HUES64 (cell line): ENCODE data around the gene FNBP1.

ENCODE experiments used
- H3K27ac ChIP-seq: 2 replicates; pipeline ENCODE4 v1.7.0; 2013; ENCODE audit warnings: low read depth, low read length, inconsistent platforms
- H3K27me3 ChIP-seq: 2 replicates; pipeline ENCODE4 v1.6.1; 2013; ENCODE audit warnings: mild to moderate bottlenecking, low read length; ENCODE audit not compliant: insufficient read depth
- H3K36me3 ChIP-seq: 2 replicates; pipeline ENCODE4 v1.6.1; 2013; ENCODE audit warnings: mild to moderate bottlenecking, low read length; ENCODE audit not compliant: insufficient read depth
- H3K4me1 ChIP-seq: 2 replicates; pipeline ENCODE4 v1.6.1; 2013; ENCODE audit warnings: mild to moderate bottlenecking, low read length, moderate library complexity; ENCODE audit not compliant: insufficient read depth
- H3K4me3 ChIP-seq: 2 replicates; pipeline ENCODE4 v1.5.1; 2013; ENCODE audit warnings: mild to moderate bottlenecking, low read length, moderate library complexity
- H3K9ac ChIP-seq: 2 replicates; pipeline ENCODE4 v1.6.1; 2013; ENCODE audit warnings: mild to moderate bottlenecking, low read depth, low read length
- H3K9me3 ChIP-seq: 2 replicates; pipeline ENCODE4 v1.6.1; 2013; ENCODE audit warnings: low read depth, low read length; ENCODE audit not compliant: insufficient read depth
- WGBS: fragments of 150-250, 120-280 bp; methylation state at CpG from one replicate; pipeline ENCODE4 v1.1.7; 2013; ENCODE audit warnings: missing lambda C conversion rate; 5-methylcytosine and 5-hydroxymethylcytosine counted together

Gene FNBP1

DNA sequence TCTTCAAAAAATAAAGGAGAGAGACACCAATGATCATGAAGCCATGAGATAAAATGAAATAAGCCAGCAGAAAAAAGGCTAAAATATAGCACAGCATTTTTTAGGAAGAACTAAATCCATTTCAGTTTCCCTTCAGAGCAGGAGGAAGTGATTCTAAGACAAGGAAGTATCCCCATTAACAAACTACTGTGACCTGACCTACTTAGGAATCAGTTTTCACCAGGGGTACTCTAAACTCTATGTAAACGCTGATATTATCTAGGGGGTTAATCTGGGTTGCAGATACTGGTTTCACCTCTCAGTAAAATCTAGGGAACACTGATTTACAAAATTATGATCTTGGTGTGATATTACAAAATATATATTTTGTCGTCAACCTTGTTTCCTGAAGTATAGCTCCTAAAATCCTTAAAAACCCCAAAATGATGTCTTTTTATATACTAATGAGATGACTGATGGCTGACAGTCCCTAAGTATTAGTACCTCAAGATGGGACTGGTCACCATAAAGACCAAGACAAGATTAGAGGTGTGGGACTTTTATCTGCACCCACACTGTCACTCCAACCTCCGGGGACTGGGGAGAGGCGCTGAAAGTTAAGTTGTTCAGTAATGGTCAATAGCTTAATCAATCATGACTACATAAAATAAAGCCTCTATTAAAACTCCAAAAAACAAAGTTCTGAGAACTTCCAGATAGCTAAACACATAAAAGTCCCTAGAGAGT is 2.9 kb upstream of the FNBP1 start:
- Histone ChIP-seq H3K9ac (no peak overlapping the region), H3K9me3 (no peaks in the 10 kb centered on the region), H3K4me3 (no peak overlapping the region), H3K4me1 (peaks cover 25% of the 10 kb centered on the region), H3K27ac (no peak overlapping the region), H3K36me3 (no peaks in the 10 kb centered on the region), H3K27me3 (peaks cover 13% of the 10 kb centered on the region)
- WGBS, result 80% methylated on average over 1 of the region's 4 CpGs

DNA sequence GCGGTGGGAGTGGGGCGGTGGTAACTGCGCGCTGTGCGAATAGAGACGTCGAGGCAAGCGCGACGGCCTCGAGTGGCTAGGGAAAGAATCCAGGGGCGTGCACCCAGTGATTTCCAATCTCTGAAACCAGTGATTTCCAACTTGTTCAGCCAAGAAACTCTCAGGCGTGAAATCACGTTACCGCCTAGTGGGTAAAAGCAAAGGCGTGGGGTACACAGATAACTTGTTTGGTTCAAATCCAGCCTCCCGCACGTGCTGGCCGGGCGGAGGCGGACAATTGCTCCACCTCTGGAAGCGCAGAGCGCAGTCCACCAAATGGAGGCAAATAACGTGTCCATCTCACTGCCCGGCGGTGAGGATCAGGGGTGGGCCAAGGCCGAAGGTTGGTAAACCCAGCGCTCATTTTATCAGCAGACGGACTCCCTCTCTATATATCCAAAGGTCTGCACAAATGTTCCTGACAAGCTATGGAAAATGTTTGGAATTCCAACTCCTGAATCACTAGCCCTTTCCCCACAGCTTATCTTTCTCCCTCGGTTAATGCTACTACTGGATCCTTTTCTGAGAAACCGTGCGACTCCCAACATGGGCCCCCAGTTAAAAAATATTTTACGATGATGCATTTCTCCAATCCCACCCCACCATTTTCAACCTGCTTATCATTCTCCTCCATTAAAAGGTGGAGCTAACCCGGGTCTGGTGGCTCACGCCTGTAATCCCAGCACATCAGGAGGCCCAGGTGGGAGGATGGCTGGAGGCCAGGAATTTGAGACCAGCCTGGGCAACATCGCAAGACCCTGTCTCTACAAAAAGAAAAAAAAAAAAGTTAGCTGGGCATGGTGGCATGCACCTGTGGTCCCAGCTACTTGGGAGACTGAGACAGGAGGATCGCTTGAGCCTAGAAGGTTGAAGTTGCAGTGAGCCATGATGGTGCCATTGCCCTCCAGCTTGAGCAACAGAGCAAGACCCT is 950 bp upstream of the FNBP1 start:
- peaks cover 14% of the 10 kb centered on the region for H3K27me3 ChIP-seq
- no peaks in the 10 kb centered on the region for H3K9me3 ChIP-seq
- peak overlapping the region; percentile 60 for H3K9ac ChIP-seq
- peak overlapping the region; percentile 63 for H3K4me3 ChIP-seq
- H3K4me1 ChIP-seq, result peaks cover 22% of the 10 kb centered on the region; the same call in 1 of the 2 replicates
- H3K36me3 ChIP-seq, result no peaks in the 10 kb centered on the region
- H3K27ac ChIP-seq, result peak overlapping the region; percentile 9; the same call in 1 of the 2 replicates
- WGBS, result 52% methylated on average over 37 of the region's 37 CpGs

DNA sequence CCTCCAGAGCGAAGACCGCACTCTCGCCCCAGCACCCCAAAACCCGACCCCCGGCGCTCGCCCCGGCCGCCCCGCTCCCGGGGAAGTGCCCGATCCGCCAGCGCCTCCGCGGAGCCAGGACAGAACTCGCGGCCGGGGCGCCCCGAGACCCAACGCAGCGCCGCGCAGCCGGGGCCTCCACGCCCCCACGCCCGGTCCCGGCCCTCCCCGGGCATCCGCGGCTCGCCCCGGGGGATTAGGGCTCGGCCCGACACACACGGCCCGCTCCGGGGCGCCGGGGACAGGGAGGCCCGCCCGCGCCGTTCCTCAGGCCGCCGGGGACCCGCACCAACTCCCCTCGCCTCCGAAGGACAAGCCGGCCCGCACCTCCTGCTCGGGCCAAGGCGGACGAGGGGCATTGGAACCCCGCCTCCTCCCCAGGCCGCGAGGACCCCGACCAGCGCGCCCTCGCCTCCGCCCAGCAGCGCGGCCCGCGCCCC is 544 bp downstream of the FNBP1 start:
- WGBS, result under 1% methylated on average over 68 of the region's 68 CpGs
- Histone ChIP-seq H3K9me3 (no peaks in the 10 kb centered on the region), H3K27ac (peak overlapping the region; percentile 81; the same call in 1 of the 2 replicates), H3K27me3 (peaks cover 14% of the 10 kb centered on the region), H3K36me3 (no peaks in the 10 kb centered on the region), H3K4me1 (peaks cover 22% of the 10 kb centered on the region; the same call in 1 of the 2 replicates), H3K9ac (peak overlapping the region; percentile 78), H3K4me3 (peak overlapping the region; percentile 92)

DNA sequence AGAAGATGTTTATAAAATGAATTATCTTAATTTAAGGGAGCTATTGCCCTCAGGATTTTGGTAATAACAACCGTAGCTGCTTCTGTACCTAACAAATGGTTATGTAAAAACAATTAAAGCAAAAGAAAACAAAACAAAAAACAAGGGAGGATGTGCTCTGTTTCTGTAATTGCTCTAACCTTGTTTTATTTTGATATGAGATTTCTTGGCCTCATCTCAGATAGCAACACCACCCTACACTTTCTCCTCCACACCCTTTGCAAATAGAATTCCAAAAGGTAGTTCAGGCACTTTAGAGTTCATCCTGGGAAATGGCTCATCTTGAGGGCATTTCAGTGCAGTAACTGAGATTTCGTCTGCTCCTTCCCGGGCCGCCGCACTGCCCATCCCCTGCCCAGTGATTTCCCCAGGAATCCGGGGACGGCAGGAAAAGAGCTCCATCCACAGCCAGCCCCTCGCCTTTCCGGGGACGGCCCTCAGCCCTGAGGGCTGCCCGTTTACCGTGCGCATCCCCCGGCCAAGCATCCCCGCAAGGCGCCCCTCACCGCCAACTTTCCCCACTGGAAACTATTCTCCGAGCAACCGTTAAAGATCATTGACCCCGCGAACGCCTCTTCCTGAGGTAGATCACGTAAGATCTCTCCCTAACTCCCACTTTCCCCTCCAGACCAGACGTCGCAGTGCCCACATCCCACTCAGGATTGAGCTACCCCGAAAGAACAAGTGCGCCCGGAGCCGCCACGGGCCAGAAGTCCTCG is 1.2 kb downstream of the FNBP1 start:
- no peak overlapping the region for H3K27ac ChIP-seq
- WGBS, result under 1% methylated on average over 30 of the region's 31 CpGs
- H3K27me3 ChIP-seq, result peaks cover 14% of the 10 kb centered on the region
- H3K36me3 ChIP-seq, result no peaks in the 10 kb centered on the region
- peak overlapping the region; percentile 78 for H3K9ac ChIP-seq
- H3K4me3 ChIP-seq, result peak overlapping the region; percentile 92
- no peaks in the 10 kb centered on the region for H3K9me3 ChIP-seq
- H3K4me1 ChIP-seq, result peaks cover 22% of the 10 kb centered on the region; the same call in 1 of the 2 replicates

DNA sequence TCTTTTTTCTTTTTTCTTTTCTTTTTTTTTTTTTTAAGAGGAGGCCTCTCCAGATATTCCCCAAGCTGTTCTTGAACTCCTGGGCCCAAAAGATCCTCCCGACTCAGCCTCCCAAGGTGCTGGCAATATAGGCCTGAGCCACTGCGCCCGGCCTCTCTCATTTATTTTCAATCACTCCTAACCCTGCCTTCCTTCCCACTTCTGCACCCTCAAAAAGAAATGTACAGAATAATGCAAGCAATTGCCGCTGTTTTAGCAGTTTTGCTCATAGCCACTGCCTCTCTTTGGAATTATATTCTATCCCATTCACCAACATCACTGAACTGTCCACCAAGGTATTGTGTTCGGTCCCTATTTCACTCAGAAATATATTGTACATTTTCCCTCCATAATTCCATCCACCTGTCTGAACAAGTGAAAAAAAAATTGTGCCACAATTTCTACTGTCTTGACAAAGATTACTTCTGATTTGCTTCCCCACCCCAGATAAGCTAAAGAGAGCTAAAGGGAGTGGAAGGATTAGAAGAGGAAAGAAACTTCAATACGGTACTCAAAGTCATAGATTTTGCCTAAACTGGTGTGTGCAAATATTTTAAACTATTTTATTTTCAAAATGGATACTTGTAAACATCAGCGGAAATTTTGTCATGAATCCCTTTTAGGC is 1.9 kb downstream of the FNBP1 start:
- H3K4me3 ChIP-seq, result peak overlapping the region; percentile 92
- no peak overlapping the region for H3K27ac ChIP-seq
- H3K36me3 ChIP-seq, result no peaks in the 10 kb centered on the region
- 91% methylated on average over 6 of the region's 7 CpGs for WGBS
- 0 out of 2 replicates have a peak overlapping the region, but pooled peaks have one; percentile 78 for H3K9ac ChIP-seq
- peaks cover 22% of the 10 kb centered on the region; the same call in 1 of the 2 replicates for H3K4me1 ChIP-seq
- H3K9me3 ChIP-seq, result no peaks in the 10 kb centered on the region
- H3K27me3 ChIP-seq, result peaks cover 14% of the 10 kb centered on the region

DNA sequence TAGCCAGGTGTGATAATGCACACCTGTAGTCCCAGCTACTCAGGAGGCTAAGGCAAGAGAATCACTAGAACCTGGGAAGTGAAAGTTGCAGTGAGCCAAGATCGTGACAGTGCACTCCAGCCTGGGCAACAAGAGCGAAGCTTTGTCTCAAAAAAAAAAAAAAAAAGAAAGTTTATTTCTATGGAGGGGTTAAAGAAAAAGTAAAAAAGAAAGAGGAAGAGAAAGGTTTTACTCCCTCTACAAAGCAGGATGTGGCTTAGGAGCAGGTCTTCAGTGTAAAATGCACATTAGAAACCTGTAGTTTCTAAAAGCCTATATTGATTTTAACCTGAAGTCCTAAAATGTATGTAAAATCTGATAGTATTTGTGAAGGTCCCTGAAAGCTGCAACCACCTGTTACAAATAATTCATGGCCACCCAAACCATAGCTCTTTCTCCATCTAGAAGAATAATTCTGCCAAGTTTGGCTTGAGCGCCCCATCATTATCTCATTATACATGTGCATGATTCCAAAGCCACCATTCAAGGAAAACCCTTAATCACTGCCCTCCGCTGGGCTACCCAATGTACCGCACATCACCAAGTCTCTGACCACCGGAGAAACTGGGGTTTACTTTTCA is 3.4 kb downstream of the FNBP1 start:
- Histone ChIP-seq H3K27me3 (peaks cover 14% of the 10 kb centered on the region), H3K9me3 (no peaks in the 10 kb centered on the region), H3K27ac (no peak overlapping the region), H3K36me3 (no peaks in the 10 kb centered on the region), H3K9ac (no peak overlapping the region), H3K4me1 (peaks cover 13% of the 10 kb centered on the region; the same call in 1 of the 2 replicates), H3K4me3 (no peak overlapping the region)
- WGBS, result 91% methylated on average over 6 of the region's 6 CpGs

DNA sequence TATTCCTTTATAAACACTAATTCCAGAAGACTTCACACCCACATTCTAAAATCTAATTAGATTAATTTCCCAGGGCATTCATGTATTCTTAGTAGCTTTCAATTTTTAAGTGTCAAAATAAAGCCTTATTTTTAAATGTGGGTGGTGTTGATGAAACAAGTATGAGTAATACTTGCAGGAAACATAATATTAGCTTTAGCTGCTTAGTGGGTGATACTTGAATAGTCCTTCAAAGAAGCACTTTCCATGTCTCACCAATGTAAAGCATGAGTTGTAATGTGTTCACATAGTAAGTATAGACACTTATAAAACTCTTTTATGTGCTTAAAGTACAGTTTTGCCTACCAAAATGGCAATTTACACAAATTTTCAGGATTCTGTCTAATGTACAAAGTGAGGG is 6.9 kb downstream of the FNBP1 start:
- no peak overlapping the region for H3K9ac ChIP-seq
- H3K36me3 ChIP-seq, result no peaks in the 10 kb centered on the region
- H3K27ac ChIP-seq, result no peak overlapping the region
- H3K9me3 ChIP-seq, result no peaks in the 10 kb centered on the region
- H3K4me3 ChIP-seq, result no peak overlapping the region
- peaks cover 2% of the 10 kb centered on the region; the same call in 1 of the 2 replicates for H3K4me1 ChIP-seq
- H3K27me3 ChIP-seq, result peaks cover 3% of the 10 kb centered on the region; the same call in 1 of the 2 replicates

DNA sequence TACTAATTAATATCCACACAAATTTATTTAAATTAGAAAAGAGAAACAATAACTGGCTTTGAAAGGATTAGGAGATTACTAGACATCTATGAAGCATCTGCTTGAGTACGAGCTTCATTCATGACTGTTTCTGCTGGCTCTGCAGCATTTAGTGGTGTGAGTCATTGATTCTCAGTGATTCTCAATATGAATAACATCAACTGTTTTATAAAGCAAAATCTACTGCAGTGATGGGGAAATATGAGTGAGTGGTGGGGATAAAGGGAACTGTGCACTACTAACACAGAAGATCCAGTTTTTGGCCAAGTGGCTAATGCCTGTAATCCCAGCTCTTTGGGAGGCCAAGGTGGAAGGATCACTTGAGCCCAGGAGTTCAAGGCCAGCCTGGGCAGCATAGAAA is 8.4 kb downstream of the FNBP1 start:
- H3K4me1 ChIP-seq, result no peaks in the 10 kb centered on the region
- WGBS, result 88% methylated on average over 1 of the region's 1 CpG
- no peak overlapping the region for H3K27ac ChIP-seq

DNA sequence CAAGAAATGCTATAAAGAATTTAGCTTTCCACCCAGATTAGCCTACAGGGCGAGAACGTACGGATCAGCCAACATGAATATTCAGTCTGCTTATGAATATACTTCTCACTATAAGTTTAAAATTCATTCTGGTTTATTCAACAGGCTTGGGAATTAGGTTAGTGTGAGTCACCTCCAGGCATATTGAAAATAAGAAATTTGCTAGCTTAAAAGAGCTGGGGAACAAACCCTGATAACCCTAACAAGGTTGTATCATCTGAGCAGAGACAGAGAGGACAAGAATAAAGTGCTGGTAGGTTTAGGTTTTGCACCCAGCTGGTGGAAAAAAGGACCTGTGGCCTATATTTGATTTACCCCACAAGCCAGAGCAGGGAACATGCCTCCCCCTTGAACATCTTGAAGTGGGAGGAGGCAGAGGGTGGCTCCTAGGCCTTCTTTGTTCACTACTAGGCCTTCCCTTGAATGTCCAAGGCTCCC is 12.3 kb downstream of the FNBP1 start:
- Histone ChIP-seq H3K27me3 (no peaks in the 10 kb centered on the region), H3K27ac (no peak overlapping the region)
- 85% methylated on average over 3 of the region's 3 CpGs for WGBS

More for the DNA sequence above, 8.4 kb downstream of the FNBP1 start:
- Histone ChIP-seq H3K36me3 (no peaks in the 10 kb centered on the region), H3K27me3 (no peaks in the 10 kb centered on the region), H3K4me3 (no peak overlapping the region), H3K9ac (no peak overlapping the region), H3K9me3 (no peaks in the 10 kb centered on the region)

More for the DNA sequence above, 12.3 kb downstream of the FNBP1 start:
- Histone ChIP-seq H3K4me1 (no peaks in the 10 kb centered on the region), H3K36me3 (no peaks in the 10 kb centered on the region), H3K4me3 (no peak overlapping the region), H3K9me3 (no peaks in the 10 kb centered on the region), H3K9ac (no peak overlapping the region)
